GM21619 (cell line): ENCODE measurements around the gene EBF4.
"Not testable (repeated sequence)": the region's sequence is repeated elsewhere in the genome, so short reads cannot be mapped to it uniquely, and the experiment has no call there.

Experiments used
- ATAC-seq: cut with Tn5 transposase; IDR thresholded peaks from one replicate; pipeline ENCODE4 v1.9.1; 2021; ENCODE audit not compliant: unreplicated experiment

The EBF4 gene

GRCh38 chr20:2672446-2672845 is 20.1 kb upstream of the EBF4 start:
- no peak for ATAC-seq

- no peak for ATAC-seq
Measured at GRCh38 chr20:2673453-2673852, 19.1 kb upstream of the EBF4 start.

- ATAC-seq: no peak
Measured at GRCh38 chr20:2680046-2680445, 12.5 kb upstream of the EBF4 start.

- ATAC-seq: not testable (repeated sequence)
Measured at GRCh38 chr20:2682040-2682439, 10.5 kb upstream of the EBF4 start.

GRCh38 chr20:2684817-2685216 is 7.8 kb upstream of the EBF4 start:
- not testable (repeated sequence) for ATAC-seq

GRCh38 chr20:2687514-2687913 is 5.1 kb upstream of the EBF4 start:
- no peak for ATAC-seq

- no peak for ATAC-seq
Measured at GRCh38 chr20:2688041-2688591, 4.5 kb upstream of the EBF4 start.

- no peak for ATAC-seq
Measured at GRCh38 chr20:2690213-2690612, 2.4 kb upstream of the EBF4 start.

GRCh38 chr20:2690718-2691117 is 1.9 kb upstream of the EBF4 start:
- ATAC-seq: no peak

GRCh38 chr20:2691127-2691526 is 1.5 kb upstream of the EBF4 start:
- no peak for ATAC-seq

GRCh38 chr20:2691663-2692035 is 931 bp upstream of the EBF4 start:
- no peak for ATAC-seq

GRCh38 chr20:2692886-2693285 is 306 bp downstream of the EBF4 start:
- no peak for ATAC-seq

GRCh38 chr20:2693286-2694007 is 867 bp downstream of the EBF4 start:
- ATAC-seq: no peak

GRCh38 chr20:2694008-2694471 is 1.5 kb downstream of the EBF4 start:
- ATAC-seq: no peak

GRCh38 chr20:2694519-2694918 is 1.9 kb downstream of the EBF4 start:
- ATAC-seq: no peak

- ATAC-seq: no peak
Measured at GRCh38 chr20:2695206-2695983, 2.8 kb downstream of the EBF4 start.

- not testable (repeated sequence) for ATAC-seq
Measured at GRCh38 chr20:2695984-2696525, 3.5 kb downstream of the EBF4 start.

GRCh38 chr20:2696646-2697045 is 4.1 kb downstream of the EBF4 start:
- no peak for ATAC-seq

GRCh38 chr20:2697768-2698167 is 5.2 kb downstream of the EBF4 start:
- no peak for ATAC-seq

GRCh38 chr20:2698186-2698817 is 5.7 kb downstream of the EBF4 start:
- ATAC-seq: no peak

- no peak for ATAC-seq
Measured at GRCh38 chr20:2698912-2699311, 6.3 kb downstream of the EBF4 start.
